Spleen (tissue), 7 donors: ENCODE measurements around the gene WDR72.

Source experiments
- POLR2A ChIP-seq, 3 donors: fragments of 450-650 bp; IDR thresholded peaks; one replicate each; pipeline ENCODE4 v1.5.1; 2017; ENCODE audit warnings: antibody characterized with exemption in 3 of 3, mild to moderate bottlenecking in 1 of 3
- POLR2AphosphoS5 ChIP-seq, 3 donors: sonication (generic); formaldehyde crosslinking; IDR thresholded peaks; one replicate each; pipeline ENCODE4 v1.5.1; 2017; ENCODE audit warnings: antibody characterized with exemption in 3 of 3
- TF ChIP-seq, protein P1 (sequence below), 11 experiments: fragments of 200-600 bp in 7 of 11; fragments of 450-650 bp in 4 of 11; sonication (generic) in 4 of 11; IDR thresholded peaks in 8 of 11; conservative IDR thresholded peaks in 3 of 11; 1 replicate in 7 of 11; 2 replicates in 4 of 11; pipeline versions ENCODE4 v1.4.0 to v1.8.0; 2016 to 2021; ENCODE audit warnings: antibody characterized with exemption in 11 of 11, inconsistent platforms in 4 of 11, mild to moderate bottlenecking in 1 of 11
- donor health status: DM: no; HTN: no; CAD: no; lungs with moderate emphysema.
- donor health status: DM: no; HTN: no; CAD: no.
- donor health status: DM: no; HTN: no; CAD: no.

DNA sequence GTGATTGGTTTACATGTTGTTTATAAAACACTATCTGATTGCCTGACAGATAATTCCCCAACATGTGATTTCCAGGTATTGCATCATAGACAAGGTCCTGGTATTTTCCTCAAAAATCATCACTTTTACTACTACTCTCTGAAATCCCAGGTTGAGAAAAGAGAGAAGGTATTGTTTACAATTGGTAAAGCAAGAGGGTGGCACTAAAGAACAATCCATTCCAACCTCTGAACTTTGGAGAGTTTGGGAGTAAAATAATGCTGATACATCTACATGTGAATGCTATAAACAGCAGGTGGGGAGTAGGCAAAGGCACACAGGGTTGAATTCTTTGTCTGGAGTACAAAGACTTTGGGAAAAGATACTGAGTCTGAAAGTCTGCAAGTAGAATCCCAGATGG lies 134.2 kb downstream of the WDR72 start:
- TF ChIP-seq, protein P1, sequence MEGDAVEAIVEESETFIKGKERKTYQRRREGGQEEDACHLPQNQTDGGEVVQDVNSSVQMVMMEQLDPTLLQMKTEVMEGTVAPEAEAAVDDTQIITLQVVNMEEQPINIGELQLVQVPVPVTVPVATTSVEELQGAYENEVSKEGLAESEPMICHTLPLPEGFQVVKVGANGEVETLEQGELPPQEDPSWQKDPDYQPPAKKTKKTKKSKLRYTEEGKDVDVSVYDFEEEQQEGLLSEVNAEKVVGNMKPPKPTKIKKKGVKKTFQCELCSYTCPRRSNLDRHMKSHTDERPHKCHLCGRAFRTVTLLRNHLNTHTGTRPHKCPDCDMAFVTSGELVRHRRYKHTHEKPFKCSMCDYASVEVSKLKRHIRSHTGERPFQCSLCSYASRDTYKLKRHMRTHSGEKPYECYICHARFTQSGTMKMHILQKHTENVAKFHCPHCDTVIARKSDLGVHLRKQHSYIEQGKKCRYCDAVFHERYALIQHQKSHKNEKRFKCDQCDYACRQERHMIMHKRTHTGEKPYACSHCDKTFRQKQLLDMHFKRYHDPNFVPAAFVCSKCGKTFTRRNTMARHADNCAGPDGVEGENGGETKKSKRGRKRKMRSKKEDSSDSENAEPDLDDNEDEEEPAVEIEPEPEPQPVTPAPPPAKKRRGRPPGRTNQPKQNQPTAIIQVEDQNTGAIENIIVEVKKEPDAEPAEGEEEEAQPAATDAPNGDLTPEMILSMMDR (IDR thresholded peaks at IDR 0.05 in 8 of 11, conservative IDR thresholded peaks at IDR 0.05 in 3 of 11), result no peak
- TF ChIP-seq POLR2AphosphoS5 (IDR thresholded peaks at IDR 0.05) (no peak), POLR2A (IDR thresholded peaks at IDR 0.05) (no peak)
